GM21526 (cell line): ENCODE data around the gene GLRX.
"Not testable (repeated sequence)": the region's sequence is repeated elsewhere in the genome, so short reads cannot be mapped to it uniquely, and the experiment has no call there.

Experiments
- ATAC-seq: cut with Tn5 transposase; IDR thresholded peaks from one replicate; pipeline ENCODE4 v1.9.1; 2021; ENCODE audit warnings: moderate library complexity; ENCODE audit not compliant: unreplicated experiment, low FRiP score

The GLRX gene

DNA sequence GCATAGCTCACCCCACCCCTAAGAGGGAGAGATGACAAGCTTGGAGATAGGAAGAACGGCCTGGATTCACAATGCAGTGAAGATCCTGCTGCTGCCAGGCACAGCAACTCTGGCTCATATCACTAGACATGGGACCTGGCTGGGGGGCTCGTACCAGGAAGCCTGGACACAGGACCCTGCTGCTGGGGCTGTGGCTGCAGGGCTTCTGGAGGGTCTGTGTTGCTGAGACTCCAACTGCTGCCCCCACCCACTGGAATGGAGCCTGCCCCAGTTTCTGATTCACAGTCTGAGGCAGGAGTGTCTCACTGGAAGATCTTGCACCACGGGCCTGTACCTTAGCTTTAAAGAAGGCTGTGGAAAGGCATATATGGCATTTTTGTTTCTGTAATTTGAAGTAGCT lies 31.0 kb upstream of the GLRX start:
- no peak for ATAC-seq

DNA sequence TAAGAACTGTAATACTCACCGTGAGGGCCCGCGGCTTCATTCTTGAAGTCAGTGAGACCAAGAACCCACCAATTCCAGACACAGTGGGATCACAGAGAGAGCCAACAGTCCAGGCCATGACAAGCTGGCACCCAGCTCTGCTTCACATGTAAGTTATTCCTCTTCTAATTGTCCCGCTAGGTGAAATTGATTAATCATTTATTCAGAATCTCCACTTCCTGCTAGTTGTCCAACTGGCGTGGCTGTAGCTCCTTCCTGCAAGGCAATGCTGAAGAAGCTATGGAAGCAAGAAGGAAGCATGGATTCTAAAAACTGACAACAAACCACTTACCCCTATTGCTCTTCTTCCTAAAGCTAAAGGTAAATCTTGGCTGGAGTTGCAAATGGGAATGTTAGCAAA lies 30.0 kb upstream of the GLRX start:
- ATAC-seq = no peak

GRCh38 chr5:95851141-95851540 lies 28.6 kb upstream of the GLRX start:
- ATAC-seq = not testable (repeated sequence)

DNA sequence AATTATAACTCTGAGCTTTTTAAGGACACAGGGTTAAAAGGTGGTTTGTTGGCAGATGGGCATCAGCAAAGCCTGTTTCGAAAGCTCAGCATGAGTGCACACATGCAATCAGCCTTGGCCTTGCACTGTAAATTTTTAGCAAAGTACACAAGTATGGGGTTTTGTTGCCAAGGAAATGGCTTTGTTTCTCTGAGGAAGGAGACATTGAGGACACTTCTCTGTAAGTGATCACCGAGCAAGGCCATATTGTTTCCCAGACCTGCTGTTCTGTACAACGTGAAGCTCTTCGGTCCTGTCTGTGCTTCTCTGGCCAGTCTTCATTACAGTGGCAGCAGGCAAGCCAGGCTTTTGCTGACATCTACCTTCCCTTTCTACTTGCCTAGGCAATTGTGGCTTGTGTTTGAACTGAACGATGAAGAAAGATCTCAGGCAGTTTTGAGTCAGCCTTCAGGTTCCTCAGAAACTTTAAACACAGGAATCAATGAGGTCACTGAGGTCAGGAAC lies 27.9 kb upstream of the GLRX start:
- no peak for ATAC-seq

GRCh38 chr5:95848701-95849100 lies 26.2 kb upstream of the GLRX start:
- ATAC-seq = no peak

- no peak for ATAC-seq
Observed at GRCh38 chr5:95847261-95847592, 24.7 kb upstream of the GLRX start.

GRCh38 chr5:95846554-95847260 lies 24.2 kb upstream of the GLRX start:
- ATAC-seq = no peak

DNA sequence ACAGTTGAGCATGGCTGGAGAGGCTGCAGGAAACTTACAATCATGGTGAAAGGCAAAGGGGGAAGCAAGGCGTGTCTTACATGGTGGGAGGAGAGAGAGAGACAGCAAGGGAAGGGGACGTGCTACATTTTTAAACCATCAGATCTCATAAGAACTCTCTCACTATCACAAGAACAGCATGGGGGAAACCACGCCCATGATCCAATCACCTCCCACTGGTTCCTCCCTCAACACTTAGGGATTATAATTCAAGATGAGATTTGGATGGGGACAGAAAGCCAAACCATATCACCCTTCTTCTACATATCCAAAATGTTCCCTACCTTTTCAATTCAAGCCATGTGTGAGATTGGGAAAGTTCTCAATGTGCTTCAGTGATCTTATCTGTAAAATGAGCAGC lies 22.9 kb upstream of the GLRX start:
- no peak for ATAC-seq

GRCh38 chr5:95843733-95844223 lies 21.3 kb upstream of the GLRX start:
- ATAC-seq = no peak

- ATAC-seq = peak; percentile 84
Observed at GRCh38 chr5:95842854-95843544, 20.5 kb upstream of the GLRX start.

- no peak for ATAC-seq
Observed at GRCh38 chr5:95841914-95842812, 19.6 kb upstream of the GLRX start.

DNA sequence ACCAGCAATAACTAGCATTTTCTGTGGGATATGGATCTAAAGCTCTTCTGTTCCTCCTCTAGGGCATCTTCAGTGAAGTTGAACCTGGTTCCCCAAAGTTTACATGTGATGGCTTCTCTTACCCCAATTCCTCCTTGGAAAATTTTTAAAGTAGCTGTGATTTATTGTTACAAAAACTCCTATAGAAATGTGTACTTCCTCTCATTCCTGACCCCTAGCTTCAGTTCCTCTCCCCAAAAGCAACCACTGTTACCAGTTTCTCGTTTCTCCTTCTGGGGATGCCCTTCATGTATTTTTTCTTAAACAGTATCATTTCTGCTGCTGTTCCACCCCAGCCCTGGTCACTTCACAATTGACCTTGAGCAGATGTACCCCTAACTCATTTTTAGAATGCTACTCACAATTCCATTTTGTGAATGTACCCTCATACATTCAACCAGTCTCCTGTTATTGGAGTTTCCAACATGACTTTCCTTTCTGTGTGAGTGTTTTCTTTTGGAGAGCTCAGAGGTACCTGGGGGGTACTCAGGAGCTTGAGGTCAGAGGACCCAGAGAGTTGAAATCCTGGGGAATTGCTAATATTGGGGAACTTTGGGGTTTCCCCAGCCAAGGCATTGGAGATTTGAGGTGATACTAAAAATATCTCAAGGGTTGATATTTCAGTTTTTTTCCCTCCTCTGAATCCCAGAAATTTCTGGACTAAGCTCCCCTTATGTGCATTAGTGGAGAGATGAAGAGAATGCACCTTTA lies 18.6 kb upstream of the GLRX start:
- ATAC-seq = no peak

DNA sequence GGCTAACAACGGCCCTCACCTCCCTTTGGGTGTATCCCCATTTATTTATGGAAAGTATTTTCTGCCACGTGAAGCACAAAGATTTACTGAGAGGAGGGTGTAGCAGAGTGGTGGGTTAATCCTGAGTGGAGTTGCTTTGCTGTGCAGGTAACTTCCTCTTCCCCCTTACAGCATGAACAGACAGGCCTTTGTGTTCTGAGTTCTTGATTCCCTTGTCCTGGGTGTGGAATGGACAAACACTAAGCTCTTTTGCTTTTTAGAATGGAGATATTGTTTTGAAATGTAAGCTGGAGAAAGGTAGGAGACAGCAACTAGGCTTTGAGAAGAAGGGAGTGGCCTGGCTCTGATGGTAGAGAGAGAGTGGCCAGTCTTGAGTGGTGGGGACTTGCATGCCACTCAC lies 17.1 kb upstream of the GLRX start:
- ATAC-seq = no peak

GRCh38 chr5:95838556-95838955 lies 16.0 kb upstream of the GLRX start:
- no peak for ATAC-seq

DNA sequence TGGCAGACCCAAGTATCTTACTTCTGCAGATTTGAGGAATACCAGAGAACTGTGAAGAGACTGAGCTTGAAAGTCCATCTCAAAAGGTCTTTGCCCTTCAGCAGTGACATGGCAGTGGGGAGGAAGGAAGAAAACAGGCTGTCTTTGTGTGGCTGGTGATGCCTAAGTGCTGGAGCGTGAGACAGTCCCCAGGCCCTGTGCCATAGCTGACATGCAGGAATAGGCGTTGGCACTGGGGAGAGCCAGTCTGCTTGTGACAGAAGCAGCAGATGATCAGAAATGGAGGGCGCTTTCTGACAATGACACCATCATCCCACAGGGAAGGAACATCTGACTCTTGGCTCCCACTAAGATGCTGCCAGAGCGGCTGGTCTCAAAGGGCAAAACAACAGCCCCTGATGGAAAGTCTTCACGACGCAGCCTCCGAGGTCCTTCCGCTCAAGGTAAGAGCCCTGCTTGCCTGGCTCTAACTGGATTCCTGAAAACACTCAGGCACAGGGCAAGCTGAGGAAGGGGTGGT lies 15.5 kb upstream of the GLRX start:
- no peak for ATAC-seq

DNA sequence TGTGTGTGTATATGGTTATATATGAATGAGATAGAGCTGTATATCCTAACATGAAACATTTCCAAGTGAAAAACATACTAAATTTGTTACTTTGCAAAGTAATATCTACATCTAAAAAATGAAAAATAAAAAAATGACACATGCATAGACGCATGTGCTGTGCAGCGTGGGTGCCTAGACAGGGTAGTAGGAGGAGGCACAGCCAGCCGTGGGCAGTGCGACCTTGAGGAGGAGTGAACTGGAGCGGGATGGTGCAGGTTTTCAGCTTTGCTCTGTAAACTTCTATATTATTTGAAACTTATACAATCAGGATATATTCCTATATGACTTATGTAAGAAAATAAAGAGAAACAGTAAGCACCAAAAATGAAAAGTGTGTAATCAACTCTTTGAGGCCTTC lies 15.0 kb upstream of the GLRX start:
- no peak for ATAC-seq

DNA sequence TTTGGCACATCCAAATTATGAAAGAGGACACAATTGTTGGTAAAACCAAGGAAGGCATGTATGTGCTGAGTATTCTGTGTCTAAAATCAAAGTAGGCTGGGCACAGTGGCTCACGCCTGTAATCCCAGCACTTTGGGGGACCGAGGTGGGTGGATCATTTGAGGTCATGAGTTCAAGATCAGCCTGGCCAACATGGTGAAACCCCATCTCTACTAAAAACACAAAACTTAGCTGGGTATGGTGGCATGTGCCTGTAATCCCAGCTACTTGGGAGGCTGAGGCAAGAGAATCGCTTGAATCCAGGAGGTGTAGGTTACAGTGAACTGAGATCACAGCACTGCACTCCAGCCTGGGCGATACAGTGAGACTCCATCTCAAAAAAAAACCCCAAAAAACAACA lies 14.4 kb upstream of the GLRX start:
- ATAC-seq = not testable (repeated sequence)

GRCh38 chr5:95836544-95836943 lies 14.0 kb upstream of the GLRX start:
- ATAC-seq = no peak

DNA sequence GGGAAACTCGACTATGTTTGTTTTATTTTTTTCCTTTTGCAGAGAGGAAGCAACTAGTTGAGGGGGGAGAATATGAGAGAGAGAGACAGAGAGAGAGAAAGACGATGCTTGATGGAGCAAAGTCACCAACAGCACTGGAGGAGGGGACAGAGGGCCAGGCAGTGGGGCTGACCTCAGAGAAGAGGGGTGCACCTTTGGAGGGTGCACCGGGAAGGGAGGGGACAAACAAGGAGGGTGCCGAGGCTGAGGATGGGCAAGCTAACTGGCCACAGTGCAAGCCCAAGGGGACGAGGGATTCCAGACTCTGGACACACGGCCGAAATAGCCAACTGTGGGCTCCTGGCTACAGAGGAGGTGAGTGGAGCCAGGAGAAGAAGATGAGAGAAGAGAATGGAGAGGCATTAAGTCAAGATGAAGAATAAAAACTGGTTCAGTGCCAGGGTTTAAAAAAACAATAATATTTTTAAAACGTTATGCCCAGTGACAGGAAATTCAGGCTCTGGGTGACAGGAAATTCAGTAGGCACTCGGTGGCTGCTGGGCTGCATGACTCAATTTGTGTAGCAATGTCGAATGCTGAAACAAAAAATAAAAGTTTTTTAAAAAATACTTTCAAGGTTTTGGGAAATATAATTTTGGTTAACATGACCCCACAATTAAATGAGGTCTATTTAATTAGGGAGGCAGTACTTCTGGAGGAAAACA lies 13.3 kb upstream of the GLRX start:
- ATAC-seq = no peak

DNA sequence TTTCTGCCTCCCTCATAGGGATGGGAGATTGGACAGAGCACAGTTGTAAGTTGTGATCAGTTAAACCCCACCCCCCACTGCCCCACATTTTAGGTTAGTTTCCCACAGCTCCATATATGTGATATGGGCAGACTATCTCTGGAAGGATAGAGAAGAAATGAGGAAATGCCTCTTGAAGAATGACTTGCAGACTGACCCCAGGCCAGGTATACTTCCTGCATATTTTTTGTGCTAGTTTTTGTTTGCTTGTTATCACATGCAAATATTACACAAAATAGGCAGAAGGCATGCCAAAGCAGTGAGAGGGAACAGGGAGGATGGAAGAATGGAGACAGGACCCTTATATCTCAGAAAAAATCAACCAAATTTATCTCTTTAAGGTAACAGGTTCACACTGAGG lies 10.1 kb upstream of the GLRX start:
- ATAC-seq = no peak
